Measurements from ENCODE around the gene MAOB.

MAOB gene

GRCh38 chrX:43870758-43871419, 11.4 kb downstream of the MAOB start:
- Mint-ChIP-seq H3K27ac (no peak overlapping the region), H3K27me3 (peaks cover 57% of the 10 kb centered on the region), H3K4me1 (ENCODE audit: low read depth) (no peaks in the 10 kb centered on the region), H3K4me3 (no peak overlapping the region), H3K36me3 (ENCODE audit: low read depth) (no peaks in the 10 kb centered on the region), H3K9me3 (no peaks in the 10 kb centered on the region)
- DNase-seq = no peak

- no peaks in the 10 kb centered on the region for H3K36me3 Mint-ChIP-seq (ENCODE audit: low read depth)
- H3K4me1 Mint-ChIP-seq (ENCODE audit: low read depth) = no peaks in the 10 kb centered on the region
- H3K27me3 Mint-ChIP-seq = peaks cover 53% of the 10 kb centered on the region
- DNase-seq = no peak
- no peaks in the 10 kb centered on the region for H3K9me3 Mint-ChIP-seq
- H3K27ac Mint-ChIP-seq = no peak overlapping the region
- H3K4me3 Mint-ChIP-seq = no peak overlapping the region
Observed at GRCh38 chrX:43870011-43870410, 12.2 kb downstream of the MAOB start.

GRCh38 chrX:43868791-43869190, 13.5 kb downstream of the MAOB start:
- no peaks in the 10 kb centered on the region for H3K9me3 Mint-ChIP-seq

DNA sequence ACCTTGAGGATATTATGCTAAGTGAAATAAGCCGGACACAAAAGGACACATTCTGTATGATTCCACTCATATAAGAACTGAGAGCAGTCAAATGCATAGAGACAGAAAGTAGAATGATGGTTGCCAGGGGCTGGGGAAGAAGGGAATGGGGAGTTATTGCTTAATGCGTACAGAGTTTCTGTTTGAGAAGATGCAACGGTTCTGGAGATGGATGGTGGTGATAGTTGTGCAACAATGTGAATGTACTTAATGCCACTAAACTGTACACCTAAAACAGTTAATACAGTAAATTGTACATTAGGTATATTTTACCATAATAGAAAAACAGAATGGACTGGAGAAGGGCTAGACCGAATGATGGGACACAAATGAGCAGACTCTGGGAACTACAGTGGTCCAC, 15.8 kb downstream of the MAOB start:
- Mint-ChIP-seq H3K27me3 (peaks cover 52% of the 10 kb centered on the region), H3K4me1 (ENCODE audit: low read depth) (no peaks in the 10 kb centered on the region), H3K27ac (no peak overlapping the region), H3K36me3 (ENCODE audit: low read depth) (no peaks in the 10 kb centered on the region), H3K9me3 (no peaks in the 10 kb centered on the region), H3K4me3 (no peak overlapping the region)
- DNase-seq = no peak

More at GRCh38 chrX:43868791-43869190, 13.5 kb downstream of the MAOB start:
- no peaks in the 10 kb centered on the region for H3K4me1 Mint-ChIP-seq (ENCODE audit: low read depth)
- H3K4me3 Mint-ChIP-seq = no peak overlapping the region
- no peak for DNase-seq
- H3K27me3 Mint-ChIP-seq = peaks cover 55% of the 10 kb centered on the region
- H3K36me3 Mint-ChIP-seq (ENCODE audit: low read depth) = no peaks in the 10 kb centered on the region
- H3K27ac Mint-ChIP-seq = no peak overlapping the region

GRCh38 chrX:43865791-43866190, 16.5 kb downstream of the MAOB start:
- Mint-ChIP-seq H3K27ac (no peak overlapping the region), H3K4me1 (ENCODE audit: low read depth) (no peaks in the 10 kb centered on the region), H3K9me3 (no peaks in the 10 kb centered on the region), H3K27me3 (peaks cover 48% of the 10 kb centered on the region), H3K36me3 (ENCODE audit: low read depth) (no peaks in the 10 kb centered on the region), H3K4me3 (no peak overlapping the region)
- DNase-seq = no peak

DNA sequence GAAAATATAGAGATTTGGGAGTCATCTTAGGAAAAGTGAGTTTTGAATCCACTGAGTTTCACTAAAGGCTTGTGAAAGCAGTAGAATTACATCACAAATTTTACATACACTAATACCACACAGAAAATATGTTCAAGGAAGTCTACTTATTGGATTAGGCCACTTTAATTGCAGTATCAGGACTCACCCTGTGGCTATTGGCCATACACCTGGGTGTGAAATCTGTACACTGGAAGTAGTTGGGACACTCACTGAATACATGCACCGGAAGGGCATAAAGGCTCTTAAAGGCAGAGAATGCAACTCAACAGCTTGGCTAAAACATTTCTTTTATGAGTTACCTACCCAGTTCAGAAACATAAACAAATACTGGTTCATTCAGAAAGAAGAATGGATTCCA, 19.8 kb downstream of the MAOB start:
- Mint-ChIP-seq H3K27me3 (peaks cover 33% of the 10 kb centered on the region), H3K4me3 (no peak overlapping the region), H3K36me3 (ENCODE audit: low read depth) (no peaks in the 10 kb centered on the region), H3K27ac (no peak overlapping the region), H3K9me3 (no peaks in the 10 kb centered on the region), H3K4me1 (ENCODE audit: low read depth) (no peaks in the 10 kb centered on the region)
- DNase-seq = no peak

- no peak for DNase-seq
- Mint-ChIP-seq H3K27ac (no peak overlapping the region), H3K4me1 (ENCODE audit: low read depth) (no peaks in the 10 kb centered on the region)
Observed at GRCh38 chrX:43861750-43862149, 20.5 kb downstream of the MAOB start.

DNA sequence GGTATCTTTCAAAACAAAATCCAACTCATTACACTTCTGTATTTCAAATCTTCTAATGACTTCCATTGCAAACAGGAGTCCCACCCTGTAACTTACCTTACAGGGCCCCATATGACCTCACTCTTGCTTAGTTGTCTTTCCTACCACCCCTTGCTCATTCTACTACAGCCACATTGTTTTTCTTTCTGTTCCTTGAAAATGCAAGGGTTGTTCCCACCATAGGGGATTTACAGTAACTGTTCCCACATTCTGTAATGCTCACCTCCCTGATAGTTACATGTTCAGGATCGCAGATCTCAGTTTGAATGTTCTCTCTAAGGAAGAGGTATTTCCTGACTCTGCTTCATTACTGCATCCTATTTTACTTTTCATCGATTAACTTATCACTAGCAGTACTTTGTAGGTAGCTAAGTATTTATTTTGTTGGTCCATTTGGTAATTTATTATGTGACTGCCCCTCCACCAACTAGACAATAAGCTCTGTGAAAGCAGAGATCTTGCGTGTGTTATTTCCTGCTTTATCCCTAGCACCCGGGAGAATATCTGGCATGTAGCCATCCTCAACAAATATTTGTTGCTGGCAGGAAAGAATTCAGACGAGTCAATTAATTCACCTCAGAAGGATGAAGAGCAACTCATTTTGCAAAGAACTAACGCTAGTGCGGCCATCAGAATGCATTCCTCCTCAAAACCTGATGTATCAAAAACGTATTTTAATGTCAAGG, 21.4 kb downstream of the MAOB start:
- no peaks in the 10 kb centered on the region for H3K36me3 Mint-ChIP-seq (ENCODE audit: low read depth)
- no peak for DNase-seq
- H3K27ac Mint-ChIP-seq = no peak overlapping the region
- H3K9me3 Mint-ChIP-seq = no peaks in the 10 kb centered on the region
- H3K4me3 Mint-ChIP-seq = no peak overlapping the region
- no peaks in the 10 kb centered on the region for H3K4me1 Mint-ChIP-seq (ENCODE audit: low read depth)
- H3K27me3 Mint-ChIP-seq = peaks cover 25% of the 10 kb centered on the region

More at GRCh38 chrX:43861750-43862149, 20.5 kb downstream of the MAOB start:
- Mint-ChIP-seq H3K36me3 (ENCODE audit: low read depth) (no peaks in the 10 kb centered on the region), H3K27me3 (peaks cover 27% of the 10 kb centered on the region), H3K4me3 (no peak overlapping the region), H3K9me3 (no peaks in the 10 kb centered on the region)

GRCh38 chrX:43853225-43853828, 28.9 kb downstream of the MAOB start:
- Mint-ChIP-seq H3K27ac (no peak overlapping the region), H3K36me3 (ENCODE audit: low read depth) (no peaks in the 10 kb centered on the region), H3K4me1 (ENCODE audit: low read depth) (no peaks in the 10 kb centered on the region), H3K27me3 (peaks cover 46% of the 10 kb centered on the region), H3K4me3 (no peak overlapping the region), H3K9me3 (no peaks in the 10 kb centered on the region)
- DNase-seq = no peak

- no peaks in the 10 kb centered on the region for H3K4me1 Mint-ChIP-seq (ENCODE audit: low read depth)
- H3K4me3 Mint-ChIP-seq = no peak overlapping the region
- H3K27ac Mint-ChIP-seq = no peak overlapping the region
- no peak for DNase-seq
- H3K9me3 Mint-ChIP-seq = no peaks in the 10 kb centered on the region
- peaks cover 54% of the 10 kb centered on the region for H3K27me3 Mint-ChIP-seq
- no peaks in the 10 kb centered on the region for H3K36me3 Mint-ChIP-seq (ENCODE audit: low read depth)
Observed at GRCh38 chrX:43850629-43851028, 31.6 kb downstream of the MAOB start.

DNA sequence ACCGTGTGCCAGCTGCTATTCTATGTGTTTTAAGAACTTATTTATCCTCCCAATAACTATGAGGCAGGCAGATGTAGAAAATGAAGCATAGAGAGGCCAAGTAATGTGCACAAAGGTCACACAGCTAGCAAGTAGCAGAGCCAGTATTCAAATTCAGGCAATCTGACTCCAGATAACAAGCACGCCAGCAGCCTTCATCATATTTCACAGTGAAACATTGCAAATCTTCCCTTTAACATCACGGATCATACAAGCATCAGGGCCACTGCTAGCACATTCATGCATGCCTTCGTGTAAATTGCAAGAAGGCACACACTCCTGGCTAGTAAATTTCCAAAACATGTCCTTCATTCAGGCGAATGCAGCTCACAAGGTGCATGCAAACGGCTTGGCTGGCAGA, 33.1 kb downstream of the MAOB start:
- H3K36me3 Mint-ChIP-seq (ENCODE audit: low read depth) = no peaks in the 10 kb centered on the region
- H3K27me3 Mint-ChIP-seq = peaks cover 54% of the 10 kb centered on the region
- no peak for DNase-seq
- H3K27ac Mint-ChIP-seq = no peak overlapping the region
- no peak overlapping the region for H3K4me3 Mint-ChIP-seq
- no peaks in the 10 kb centered on the region for H3K9me3 Mint-ChIP-seq
- H3K4me1 Mint-ChIP-seq (ENCODE audit: low read depth) = no peaks in the 10 kb centered on the region

DNA sequence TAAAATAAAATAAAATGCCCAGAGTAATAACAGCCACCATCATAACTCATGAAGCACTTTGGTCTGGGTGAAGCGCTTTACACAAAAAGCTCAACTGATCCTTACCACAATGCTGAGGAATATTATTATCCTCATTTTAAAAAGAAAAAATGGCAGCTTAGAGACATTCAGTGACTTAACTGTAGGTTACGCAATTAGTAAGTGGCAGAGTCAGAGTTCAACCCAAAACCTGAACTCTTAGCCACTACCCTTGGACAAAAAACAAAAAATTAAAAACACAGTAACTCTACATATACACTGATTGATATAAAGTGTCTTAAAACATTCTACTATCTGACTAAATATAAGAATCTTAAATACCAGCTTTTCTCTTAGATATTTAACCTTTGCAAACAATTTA, 34.9 kb downstream of the MAOB start:
- Mint-ChIP-seq H3K36me3 (ENCODE audit: low read depth) (no peaks in the 10 kb centered on the region), H3K27ac (no peak overlapping the region), H3K4me1 (ENCODE audit: low read depth) (no peaks in the 10 kb centered on the region), H3K9me3 (no peaks in the 10 kb centered on the region), H3K27me3 (peaks cover 57% of the 10 kb centered on the region), H3K4me3 (no peak overlapping the region)
- no peak for DNase-seq

GRCh38 chrX:43846558-43846957, 35.7 kb downstream of the MAOB start:
- Mint-ChIP-seq H3K27me3 (peaks cover 57% of the 10 kb centered on the region), H3K27ac (no peak overlapping the region), H3K4me1 (ENCODE audit: low read depth) (no peaks in the 10 kb centered on the region), H3K36me3 (ENCODE audit: low read depth) (no peaks in the 10 kb centered on the region), H3K9me3 (no peaks in the 10 kb centered on the region), H3K4me3 (no peak overlapping the region)
- no peak for DNase-seq

- Mint-ChIP-seq H3K4me3 (no peak overlapping the region), H3K4me1 (ENCODE audit: low read depth) (no peaks in the 10 kb centered on the region), H3K27ac (no peak overlapping the region), H3K36me3 (ENCODE audit: low read depth) (no peaks in the 10 kb centered on the region), H3K9me3 (no peaks in the 10 kb centered on the region), H3K27me3 (peaks cover 58% of the 10 kb centered on the region)
- no peak for DNase-seq
Observed at GRCh38 chrX:43845776-43846175, 36.5 kb downstream of the MAOB start.

DNA sequence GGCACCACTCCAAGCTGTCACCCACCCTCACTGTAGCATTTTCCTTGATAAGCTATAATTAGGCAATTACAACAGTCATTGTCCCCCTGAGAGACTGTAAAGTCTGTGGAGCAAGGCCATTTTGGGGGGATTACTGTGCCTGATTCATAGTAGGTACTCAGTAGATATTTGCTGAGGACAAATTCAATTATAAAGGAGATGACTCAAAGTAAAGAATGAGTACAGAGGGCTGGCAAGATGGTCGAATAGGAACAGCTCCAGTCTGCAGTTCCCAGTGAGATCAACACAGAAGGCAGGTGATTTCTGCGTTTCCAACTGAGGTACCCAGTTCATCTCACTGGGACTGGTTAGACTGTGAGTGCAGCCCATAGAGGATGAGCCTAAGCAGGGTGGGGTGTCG, 42.0 kb downstream of the MAOB start:
- no peaks in the 10 kb centered on the region for H3K36me3 Mint-ChIP-seq (ENCODE audit: low read depth)
- DNase-seq = no peak
- no peak overlapping the region for H3K4me3 Mint-ChIP-seq
- H3K9me3 Mint-ChIP-seq = no peaks in the 10 kb centered on the region
- no peaks in the 10 kb centered on the region for H3K4me1 Mint-ChIP-seq (ENCODE audit: low read depth)
- no peak overlapping the region for H3K27ac Mint-ChIP-seq
- peaks cover 55% of the 10 kb centered on the region for H3K27me3 Mint-ChIP-seq

Data from activated T-cell treated with anti-CD3 and anti-CD28 coated beads, Interleukin-2, amount 50 U/mL, for 24 hours (primary cell).